Measurements from ENCODE around the gene ANO5. TPM values are rescaled to one million over a fixed set of nuclear protein-coding genes. Genes with fewer than 3 reads are reported as not detected.

Gene ANO5
- total RNA-seq, 1 experiment from 2014 or later: 1.6 TPM

GRCh38 chr11:22190827-22191463 is 1.9 kb upstream of the ANO5 start:
- no peak for DNase-seq
- no peak overlapping the region for H3K27ac ChIP-seq
- no peaks in the 10 kb centered on the region for H3K9me3 ChIP-seq (replicated peaks)
- no peaks in the 10 kb centered on the region for H3K27me3 ChIP-seq
- H3K4me3 ChIP-seq: no peak overlapping the region
- H3K4me1 ChIP-seq: no peaks in the 10 kb centered on the region
- no peaks in the 10 kb centered on the region for H3K36me3 ChIP-seq

DNA sequence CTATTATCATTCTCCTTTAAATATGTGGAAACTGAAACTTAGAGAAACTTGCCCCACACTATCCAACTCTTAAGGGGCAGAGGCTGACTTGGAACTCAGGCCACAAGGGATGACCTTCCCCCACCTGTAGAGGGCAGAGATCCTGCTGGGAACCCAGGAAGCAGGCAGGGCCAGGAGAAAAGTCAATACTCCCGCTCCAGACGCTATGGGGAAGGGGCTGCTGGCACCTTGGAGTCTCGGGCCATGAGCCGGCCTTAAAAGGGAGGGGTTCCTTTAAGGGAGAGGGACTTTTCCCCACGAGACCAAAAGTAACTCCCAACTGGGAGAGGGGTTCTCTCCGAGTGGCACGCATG is 620 bp upstream of the ANO5 start:
- peak in 1 of 2 experiments; percentile 19 for DNase-seq
- H3K4me3 ChIP-seq: peak overlapping the region; percentile 64
- H3K27me3 ChIP-seq: no peaks in the 10 kb centered on the region
- H3K27ac ChIP-seq: peak overlapping the region; percentile 22; the same call in 1 of the 2 replicates
- H3K4me1 ChIP-seq: no peaks in the 10 kb centered on the region
- no peaks in the 10 kb centered on the region for H3K9me3 ChIP-seq (replicated peaks)
- no peaks in the 10 kb centered on the region for H3K36me3 ChIP-seq

GRCh38 chr11:22193348-22194051 is 615 bp downstream of the ANO5 start:
- Histone ChIP-seq H3K9me3 (replicated peaks) (no peaks in the 10 kb centered on the region), H3K4me1 (no peaks in the 10 kb centered on the region; the same call in 1 of the 2 replicates), H3K27ac (no peak overlapping the region), H3K4me3 (peak overlapping the region; percentile 64), H3K36me3 (no peaks in the 10 kb centered on the region), H3K27me3 (no peaks in the 10 kb centered on the region)
- DNase-seq: peak; percentile 19 to 37

DNA sequence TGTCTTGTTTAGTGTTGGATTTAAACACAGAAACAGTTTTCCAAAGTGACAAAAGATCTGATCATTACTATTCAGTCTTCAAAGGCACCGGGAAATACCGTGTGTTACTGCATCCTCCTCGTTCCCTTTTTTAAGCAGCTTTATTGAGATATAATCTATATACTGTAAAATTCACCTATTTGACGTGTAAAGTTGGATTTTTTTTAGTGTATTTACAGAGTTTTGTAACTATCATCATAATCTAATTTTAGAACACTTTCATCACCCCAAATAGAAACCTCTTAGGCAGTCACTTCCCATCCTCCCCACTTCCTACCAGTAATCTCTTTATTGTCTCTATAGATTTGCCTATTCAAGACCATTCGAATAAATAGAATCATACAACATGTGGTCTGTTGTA is 1.4 kb downstream of the ANO5 start:
- Histone ChIP-seq H3K4me1 (no peaks in the 10 kb centered on the region; the same call in 1 of the 2 replicates), H3K9me3 (replicated peaks) (no peaks in the 10 kb centered on the region), H3K36me3 (no peaks in the 10 kb centered on the region), H3K27me3 (no peaks in the 10 kb centered on the region), H3K4me3 (peak overlapping the region; percentile 64), H3K27ac (no peak overlapping the region)
- DNase-seq: no peak

GRCh38 chr11:22194907-22195306 is 2.0 kb downstream of the ANO5 start:
- H3K9me3 ChIP-seq (replicated peaks): no peaks in the 10 kb centered on the region
- H3K27me3 ChIP-seq: no peaks in the 10 kb centered on the region
- no peaks in the 10 kb centered on the region for H3K36me3 ChIP-seq
- H3K4me3 ChIP-seq: no peak overlapping the region
- no peaks in the 10 kb centered on the region; the same call in 1 of the 2 replicates for H3K4me1 ChIP-seq
- no peak for DNase-seq
- no peak overlapping the region for H3K27ac ChIP-seq

DNA sequence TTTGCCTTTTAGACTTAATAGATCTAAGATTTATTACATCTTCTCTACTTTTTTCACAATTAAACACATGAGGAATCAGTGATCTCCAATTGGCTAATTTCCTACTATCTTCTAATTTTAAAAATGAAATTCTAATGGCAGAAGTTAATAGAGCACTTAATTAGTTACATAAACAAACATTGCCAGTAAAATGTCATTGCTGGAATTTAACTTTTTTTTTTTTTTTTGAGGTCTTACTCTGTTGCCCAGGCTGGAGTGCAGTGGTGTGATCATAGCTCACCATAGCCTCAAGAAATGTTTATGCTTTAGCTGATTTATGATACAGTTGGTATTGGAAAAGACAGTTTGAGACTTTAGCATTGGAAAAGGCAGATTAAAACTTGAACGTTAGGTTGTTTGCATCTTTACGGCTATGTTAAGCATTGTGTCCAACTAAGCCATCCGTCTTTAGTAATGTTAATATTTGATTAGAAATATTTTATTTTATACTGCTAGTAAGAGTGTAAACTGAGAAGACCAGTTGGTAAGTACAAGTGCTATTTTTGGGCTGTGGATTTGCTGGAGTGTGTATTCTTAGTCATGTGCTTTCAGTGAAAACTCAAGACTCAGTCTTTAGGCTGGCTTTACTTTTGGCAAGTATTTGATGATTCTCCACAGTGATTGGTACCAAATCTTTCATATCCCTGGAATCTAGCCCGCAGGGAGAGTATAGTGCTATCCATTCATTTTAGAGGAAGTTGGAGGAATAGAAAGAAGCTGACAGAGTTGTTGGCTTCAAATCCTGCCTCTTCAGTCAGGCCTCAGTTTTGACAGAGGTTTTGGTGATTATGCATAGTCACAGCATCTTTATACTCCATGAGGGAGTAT is 4.5 kb downstream of the ANO5 start:
- DNase-seq: no peak
- H3K4me3 ChIP-seq: no peak overlapping the region
- H3K36me3 ChIP-seq: no peaks in the 10 kb centered on the region
- no peaks in the 10 kb centered on the region for H3K27me3 ChIP-seq
- H3K27ac ChIP-seq: no peak overlapping the region
- no peaks in the 10 kb centered on the region; the same call in 1 of the 2 replicates for H3K4me1 ChIP-seq
- H3K9me3 ChIP-seq (replicated peaks): no peaks in the 10 kb centered on the region

- Histone ChIP-seq H3K36me3 (no peaks in the 10 kb centered on the region), H3K4me1 (no peaks in the 10 kb centered on the region; the same call in 1 of the 2 replicates), H3K27ac (no peak overlapping the region), H3K27me3 (no peaks in the 10 kb centered on the region), H3K9me3 (replicated peaks) (no peaks in the 10 kb centered on the region), H3K4me3 (no peak overlapping the region)
- DNase-seq: no peak
Measured at GRCh38 chr11:22199243-22199642, 6.4 kb downstream of the ANO5 start.

DNA sequence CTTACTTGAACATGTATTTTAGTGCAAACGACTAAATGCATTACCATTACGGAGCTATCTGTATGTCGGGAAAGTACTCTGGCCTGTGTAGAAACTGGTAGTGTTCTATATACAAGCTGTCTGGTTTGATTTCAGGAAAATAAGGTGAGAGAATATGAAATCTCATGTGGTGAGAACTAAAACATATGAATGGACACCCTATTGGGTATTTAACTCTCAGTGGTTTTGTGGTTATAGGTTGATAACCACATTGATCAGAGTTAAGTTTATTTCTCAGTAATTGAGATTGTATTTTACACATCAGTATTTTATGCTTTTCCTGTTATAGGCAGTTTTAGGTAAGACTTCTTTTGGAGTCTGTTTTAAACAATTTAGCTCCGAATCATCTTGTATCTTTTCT is 10.4 kb downstream of the ANO5 start:
- H3K36me3 ChIP-seq: no peaks in the 10 kb centered on the region
- no peak for DNase-seq
- H3K27ac ChIP-seq: no peak overlapping the region
- H3K27me3 ChIP-seq: no peaks in the 10 kb centered on the region
- no peaks in the 10 kb centered on the region for H3K4me1 ChIP-seq
- no peaks in the 10 kb centered on the region for H3K9me3 ChIP-seq (replicated peaks)
- no peak overlapping the region for H3K4me3 ChIP-seq

- Histone ChIP-seq H3K27me3 (no peaks in the 10 kb centered on the region), H3K27ac (no peak overlapping the region), H3K36me3 (no peaks in the 10 kb centered on the region), H3K4me1 (no peaks in the 10 kb centered on the region; the same call in 1 of the 2 replicates), H3K4me3 (no peak overlapping the region), H3K9me3 (replicated peaks) (no peaks in the 10 kb centered on the region)
- DNase-seq: no peak
Measured at GRCh38 chr11:22207162-22207561, 14.3 kb downstream of the ANO5 start.

GRCh38 chr11:22208151-22208858 is 15.4 kb downstream of the ANO5 start:
- DNase-seq: no peak
- Histone ChIP-seq H3K27ac (no peak overlapping the region), H3K4me1 (no peaks in the 10 kb centered on the region; the same call in 1 of the 2 replicates), H3K9me3 (replicated peaks) (no peaks in the 10 kb centered on the region), H3K36me3 (no peaks in the 10 kb centered on the region), H3K4me3 (no peak overlapping the region), H3K27me3 (no peaks in the 10 kb centered on the region)

DNA sequence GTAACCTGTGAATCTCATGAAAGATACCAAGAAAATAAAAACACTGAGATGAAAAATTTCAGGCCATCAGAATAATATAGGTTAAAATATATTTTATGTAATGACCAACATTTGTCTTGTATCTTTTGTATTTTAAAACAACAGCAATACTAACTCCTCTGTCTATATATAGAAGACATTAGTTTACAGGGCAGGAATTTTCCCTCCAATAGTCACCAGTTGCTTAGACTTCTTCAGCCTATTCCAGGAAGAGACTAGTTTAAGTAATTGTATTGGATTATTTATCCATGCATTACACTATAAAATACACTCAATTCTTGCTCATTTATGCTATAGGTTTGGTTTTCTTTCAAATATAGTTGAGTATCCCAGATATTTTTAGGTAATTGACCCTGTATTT is 24.1 kb downstream of the ANO5 start:
- H3K4me1 ChIP-seq: no peaks in the 10 kb centered on the region
- H3K4me3 ChIP-seq: no peak overlapping the region
- no peak overlapping the region for H3K27ac ChIP-seq
- H3K27me3 ChIP-seq: no peaks in the 10 kb centered on the region
- DNase-seq: no peak
- H3K36me3 ChIP-seq: no peaks in the 10 kb centered on the region
- H3K9me3 ChIP-seq (replicated peaks): no peaks in the 10 kb centered on the region

GRCh38 chr11:22221143-22221542 is 28.3 kb downstream of the ANO5 start:
- DNase-seq: no peak
- Histone ChIP-seq H3K27ac (no peak overlapping the region), H3K4me1 (no peaks in the 10 kb centered on the region), H3K27me3 (no peaks in the 10 kb centered on the region), H3K36me3 (no peaks in the 10 kb centered on the region), H3K4me3 (no peak overlapping the region), H3K9me3 (replicated peaks) (no peaks in the 10 kb centered on the region; the same call in 1 of the 2 replicates)

DNA sequence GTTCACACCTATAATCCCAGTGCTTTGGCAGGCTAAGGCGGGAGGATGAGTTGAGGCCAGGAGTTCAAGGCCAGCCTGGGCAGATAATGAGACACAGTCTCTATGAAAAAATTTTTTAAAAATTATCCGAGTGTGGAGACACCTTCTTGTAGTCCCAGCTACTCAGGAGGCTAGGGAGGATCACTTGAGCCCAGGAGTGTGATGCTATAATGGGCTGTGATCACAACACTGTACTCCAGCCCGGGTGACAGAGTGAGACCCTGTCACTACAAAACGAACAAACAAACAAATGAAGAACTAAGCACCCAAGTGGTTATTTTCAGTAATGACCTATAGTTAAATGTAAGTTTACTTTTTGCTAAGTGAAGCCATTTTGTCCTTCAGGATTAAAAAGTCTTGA is 32.3 kb downstream of the ANO5 start:
- no peaks in the 10 kb centered on the region for H3K27me3 ChIP-seq
- DNase-seq: no peak
- H3K9me3 ChIP-seq (replicated peaks): no peaks in the 10 kb centered on the region; the same call in 1 of the 2 replicates
- no peak overlapping the region for H3K27ac ChIP-seq
- H3K36me3 ChIP-seq: no peaks in the 10 kb centered on the region
- no peaks in the 10 kb centered on the region for H3K4me1 ChIP-seq
- no peak overlapping the region for H3K4me3 ChIP-seq

DNA sequence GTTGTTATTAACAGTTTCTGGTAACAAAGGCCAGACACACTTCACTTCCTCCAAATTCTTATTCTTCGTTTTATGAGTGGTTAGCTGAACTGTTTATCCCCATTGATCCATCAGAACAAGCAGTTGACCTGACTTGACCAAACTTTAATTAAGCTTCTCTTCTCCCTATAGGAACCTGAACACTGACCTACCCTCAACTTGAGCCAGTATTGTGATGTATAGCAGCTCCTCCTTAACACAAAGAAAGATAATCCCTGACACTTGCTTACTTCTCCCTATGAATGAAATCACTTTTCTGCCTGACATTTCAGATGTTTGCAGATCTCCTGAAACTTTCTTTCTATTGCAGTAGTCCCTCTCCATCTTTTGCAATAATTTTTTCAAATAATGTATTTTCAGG is 41.9 kb downstream of the ANO5 start:
- H3K27me3 ChIP-seq: no peaks in the 10 kb centered on the region
- H3K4me3 ChIP-seq: no peak overlapping the region
- H3K27ac ChIP-seq: no peak overlapping the region
- DNase-seq: no peak
- no peaks in the 10 kb centered on the region for H3K36me3 ChIP-seq
- no peaks in the 10 kb centered on the region for H3K9me3 ChIP-seq (replicated peaks)
- no peaks in the 10 kb centered on the region for H3K4me1 ChIP-seq
